Trophoblast cell (in vitro differentiated cells and primary cell): ENCODE results near the gene RASA1.

ENCODE experiments used
- DNase-seq, 2 donors: peaks; one replicate each; pipeline ENCODE4 v3.0.0-alpha.2; 2016
- H2AFZ ChIP-seq: 2 replicates; pipeline ENCODE4 v1.6.1; 2013; ENCODE audit warnings: low read length, moderate library complexity, mild to moderate bottlenecking; ENCODE audit not compliant: insufficient read depth, poor library complexity
- H2AK5ac ChIP-seq: 2 replicates; pipeline ENCODE4 v1.6.1; 2013; ENCODE audit warnings: mild to moderate bottlenecking, low read length
- H2BK120ac ChIP-seq: 2 replicates; pipeline ENCODE4 v1.6.1; 2013; ENCODE audit warnings: low read length, mild to moderate bottlenecking, moderate library complexity; ENCODE audit not compliant: insufficient read depth, poor library complexity
- H2BK12ac ChIP-seq: 2 replicates; pipeline ENCODE4 v1.6.1; 2013; ENCODE audit warnings: mild to moderate bottlenecking, low read length, moderate library complexity
- H2BK5ac ChIP-seq: 2 replicates; pipeline ENCODE4 v1.6.1; 2013; ENCODE audit warnings: low read length, low read depth, moderate library complexity, mild to moderate bottlenecking; ENCODE audit not compliant: poor library complexity
- H3K14ac ChIP-seq: 2 replicates; pipeline ENCODE4 v1.6.1; 2013; ENCODE audit warnings: mild to moderate bottlenecking, low read length
- H3K18ac ChIP-seq: 2 replicates; pipeline ENCODE4 v1.6.1; 2013; ENCODE audit warnings: mild to moderate bottlenecking, low read length
- H3K23ac ChIP-seq: 2 replicates; pipeline ENCODE4 v1.6.1; 2013; ENCODE audit warnings: low read length
- H3K27ac ChIP-seq: 2 replicates; pipeline ENCODE4 v1.5.1; 2013; ENCODE audit warnings: low read depth, mild to moderate bottlenecking, inconsistent platforms, low read length, moderate library complexity
- H3K27me3 ChIP-seq: 2 replicates; pipeline ENCODE4 v1.6.1; 2013; ENCODE audit warnings: inconsistent platforms, mild to moderate bottlenecking, low read length, moderate library complexity; ENCODE audit not compliant: insufficient read depth
- H3K36me3 ChIP-seq, 2 experiments: 1 replicate in 1 of 2; 2 replicates in 1 of 2; pipeline ENCODE4 v1.6.1; 2013; ENCODE audit warnings: low read length in 2 of 2, mild to moderate bottlenecking in 2 of 2, moderate library complexity in 1 of 2; ENCODE audit not compliant: insufficient read depth in 2 of 2, control insufficient read depth in 1 of 2
- H3K4ac ChIP-seq: 2 replicates; pipeline ENCODE4 v1.6.1; 2013; ENCODE audit warnings: low read depth, mild to moderate bottlenecking, low read length, moderate library complexity
- H3K4me1 ChIP-seq, 2 experiments: 1 replicate in 1 of 2; 2 replicates in 1 of 2; pipeline ENCODE4 v1.6.1; 2013; ENCODE audit warnings: low read length in 2 of 2, mild to moderate bottlenecking in 2 of 2, moderate library complexity in 1 of 2; ENCODE audit not compliant: insufficient read depth in 2 of 2, control insufficient read depth in 1 of 2
- H3K4me2 ChIP-seq: 2 replicates; pipeline ENCODE4 v1.6.1; 2013; ENCODE audit warnings: inconsistent platforms, mild to moderate bottlenecking, low read length, moderate library complexity
- H3K4me3 ChIP-seq: 2 replicates; pipeline ENCODE4 v1.5.1; 2013; ENCODE audit warnings: mild to moderate bottlenecking, low read depth, low read length, inconsistent platforms
- H3K79me1 ChIP-seq: one replicate; pipeline ENCODE4 v1.6.1; 2013; ENCODE audit warnings: low read length
- H3K79me2 ChIP-seq: 2 replicates; pipeline ENCODE4 v1.6.1; 2013; ENCODE audit warnings: low read length, mild to moderate bottlenecking; ENCODE audit not compliant: control insufficient read depth, insufficient read depth, poor library complexity
- H3K9ac ChIP-seq: 2 replicates; pipeline ENCODE4 v1.6.1; 2013; ENCODE audit warnings: mild to moderate bottlenecking, low read length
- H3K9me3 ChIP-seq: 2 replicates; pipeline ENCODE4 v1.6.1; 2013; ENCODE audit warnings: low read depth, mild to moderate bottlenecking, control low read depth, inconsistent platforms, low read length; ENCODE audit not compliant: insufficient read depth
- H4K12ac ChIP-seq: 2 replicates; pipeline ENCODE4 v1.6.1; 2013; ENCODE audit warnings: low read depth, mild to moderate bottlenecking, low read length, moderate library complexity
- H4K8ac ChIP-seq: 2 replicates; pipeline ENCODE4 v1.6.1; 2013; ENCODE audit warnings: low read depth, mild to moderate bottlenecking, low read length, moderate library complexity
- H4K91ac ChIP-seq: one replicate; pipeline ENCODE4 v1.6.1; 2013; ENCODE audit warnings: low read depth, mild to moderate bottlenecking, low read length, moderate library complexity
- WGBS: extraction: QIAGEN DNeasy Blood & Tissue Kit; methylation state at CpG from one replicate; pipeline ENCODE4 v1.1.7; 2013; ENCODE audit warnings: missing lambda C conversion rate; ENCODE audit not compliant: insufficient read length, insufficient coverage; ENCODE audit errors: extremely low coverage; 5-methylcytosine and 5-hydroxymethylcytosine counted together

Gene RASA1

DNA sequence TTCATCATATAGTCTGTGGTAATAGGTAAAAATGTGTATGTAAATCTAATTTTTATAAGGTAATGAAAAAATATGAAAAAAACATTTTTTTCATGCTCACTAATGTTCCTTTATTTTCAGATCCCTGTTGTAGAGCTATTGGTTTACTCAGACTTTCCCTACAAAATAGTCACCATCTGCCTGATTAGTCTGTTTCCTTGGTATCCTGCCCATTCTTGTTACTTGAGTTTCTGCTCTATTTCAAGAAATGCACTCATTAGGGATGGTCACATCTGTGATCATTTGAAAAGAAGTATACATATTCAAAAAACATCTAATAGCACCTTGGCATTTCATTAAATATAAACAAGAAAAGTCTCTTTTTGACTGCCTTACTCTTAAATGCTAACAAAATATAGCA is 21.6 kb upstream of the RASA1 start:
- Histone ChIP-seq H3K79me2 (no peaks in the 10 kb centered on the region), H3K27ac (no peak overlapping the region), H3K23ac (no peak overlapping the region), H2AK5ac (no peak overlapping the region), H3K4me1 (no peaks in the 10 kb centered on the region), H3K4me2 (no peak overlapping the region), H3K4ac (no peak overlapping the region), H3K79me1 (no peaks in the 10 kb centered on the region), H4K12ac (no peak overlapping the region), H3K18ac (no peak overlapping the region), H2BK120ac (no peak overlapping the region), H4K8ac (no peak overlapping the region), H3K9me3 (no peaks in the 10 kb centered on the region), H4K91ac (no peak overlapping the region), H2BK12ac (no peak overlapping the region), H3K14ac (no peak overlapping the region), H2BK5ac (no peak overlapping the region), H3K9ac (no peak overlapping the region), H3K36me3 (no peaks in the 10 kb centered on the region), H3K27me3 (no peaks in the 10 kb centered on the region), H3K4me3 (no peak overlapping the region), H2AFZ (no peak overlapping the region)
- no peak for DNase-seq

DNA sequence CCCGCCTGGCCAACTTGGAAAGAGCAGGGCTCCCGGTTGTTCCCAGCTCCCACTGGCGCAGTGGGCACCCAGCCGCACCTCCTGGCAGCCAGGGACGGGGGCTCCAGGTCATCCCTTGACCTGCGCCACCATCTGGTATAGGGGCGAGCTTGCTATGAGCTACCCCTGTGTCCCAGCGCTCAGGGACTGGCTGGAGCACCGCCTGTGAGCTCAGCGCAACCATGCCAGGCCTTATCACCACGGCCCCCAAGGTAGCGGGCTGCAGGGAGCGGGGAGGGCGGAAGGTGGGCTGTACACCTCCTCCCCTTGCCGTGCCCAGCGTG is 15.4 kb upstream of the RASA1 start:
- Histone ChIP-seq H3K23ac (no peak overlapping the region), H3K4ac (no peak overlapping the region), H3K27me3 (no peaks in the 10 kb centered on the region), H2BK5ac (no peak overlapping the region), H2BK12ac (no peak overlapping the region), H3K4me2 (no peak overlapping the region), H2AK5ac (no peak overlapping the region), H3K4me3 (no peak overlapping the region), H3K79me2 (no peaks in the 10 kb centered on the region), H4K12ac (no peak overlapping the region), H3K9me3 (no peaks in the 10 kb centered on the region), H3K14ac (no peak overlapping the region), H2AFZ (no peak overlapping the region), H3K36me3 (no peaks in the 10 kb centered on the region), H3K4me1 (no peaks in the 10 kb centered on the region), H3K18ac (no peak overlapping the region), H2BK120ac (no peak overlapping the region), H4K8ac (no peak overlapping the region), H3K79me1 (no peaks in the 10 kb centered on the region), H4K91ac (no peak overlapping the region), H3K27ac (no peak overlapping the region), H3K9ac (no peak overlapping the region)
- no CpG with 5 or more reads among the region's 16 CpGs for WGBS
- DNase-seq = no peak

DNA sequence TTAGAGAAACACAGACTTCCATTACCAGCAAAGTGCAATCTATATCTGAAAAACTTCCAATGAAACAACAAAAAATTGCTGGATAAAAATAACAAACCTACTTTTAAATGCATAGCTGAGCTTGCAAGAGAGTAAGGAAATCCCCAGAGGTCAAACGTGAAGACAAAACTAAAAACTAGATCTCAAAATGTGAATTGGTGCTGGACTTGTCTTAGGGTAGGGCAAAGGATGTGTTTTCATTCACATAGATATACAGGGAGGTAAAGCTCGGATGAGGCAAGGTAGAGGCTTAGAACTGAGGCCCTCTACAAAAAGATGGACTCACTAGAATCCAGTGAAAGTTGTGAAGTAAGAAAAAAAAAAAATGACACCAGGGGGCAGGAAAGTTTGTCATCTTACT is 13.6 kb upstream of the RASA1 start:
- WGBS = no CpG with 5 or more reads among the region's 2 CpGs
- Histone ChIP-seq H2BK12ac (no peak overlapping the region), H3K4me2 (no peak overlapping the region), H4K8ac (no peak overlapping the region), H4K91ac (no peak overlapping the region), H3K14ac (no peak overlapping the region), H2AFZ (no peak overlapping the region), H3K27ac (no peak overlapping the region), H2AK5ac (no peak overlapping the region), H3K4me1 (no peaks in the 10 kb centered on the region), H3K27me3 (no peaks in the 10 kb centered on the region), H3K9me3 (no peaks in the 10 kb centered on the region), H2BK5ac (no peak overlapping the region), H3K9ac (no peak overlapping the region), H2BK120ac (no peak overlapping the region), H3K79me1 (no peaks in the 10 kb centered on the region), H3K18ac (no peak overlapping the region), H3K36me3 (no peaks in the 10 kb centered on the region), H4K12ac (no peak overlapping the region), H3K4ac (no peak overlapping the region), H3K4me3 (no peak overlapping the region), H3K79me2 (no peaks in the 10 kb centered on the region), H3K23ac (no peak overlapping the region)
- no peak for DNase-seq

DNA sequence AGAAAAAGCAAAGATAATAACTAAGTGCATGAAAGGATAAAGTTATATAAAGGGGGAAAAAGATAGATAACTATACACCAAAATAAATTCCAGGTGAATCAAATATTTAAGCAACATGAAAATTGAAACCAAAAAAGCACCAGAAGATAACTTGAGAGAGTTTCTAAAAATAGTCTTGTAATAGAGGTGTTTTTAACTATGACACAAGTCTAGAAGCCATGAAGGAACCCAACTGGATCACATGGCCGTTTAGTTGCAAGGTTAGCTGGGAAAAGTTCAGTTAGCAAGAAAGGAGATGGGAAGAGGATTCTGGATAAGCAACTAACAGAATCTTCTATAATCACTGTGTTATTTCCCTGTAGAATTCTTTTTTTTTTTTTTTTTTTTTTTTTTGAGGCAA is 9.2 kb upstream of the RASA1 start:
- no peak overlapping the region for H2BK5ac ChIP-seq
- H3K23ac ChIP-seq = no peak overlapping the region
- no peaks in the 10 kb centered on the region for H3K79me2 ChIP-seq
- H4K12ac ChIP-seq = no peak overlapping the region
- H2BK12ac ChIP-seq = no peak overlapping the region
- no peak overlapping the region for H2BK120ac ChIP-seq
- DNase-seq = no peak
- no peak overlapping the region for H3K4ac ChIP-seq
- H3K14ac ChIP-seq = no peak overlapping the region
- H3K4me3 ChIP-seq = no peak overlapping the region
- H3K18ac ChIP-seq = no peak overlapping the region
- no CpG with 5 or more reads among the region's 1 CpG for WGBS
- H2AFZ ChIP-seq = no peak overlapping the region
- H3K9ac ChIP-seq = no peak overlapping the region
- no peaks in the 10 kb centered on the region for H3K36me3 ChIP-seq
- H3K27me3 ChIP-seq = no peaks in the 10 kb centered on the region
- no peak overlapping the region for H2AK5ac ChIP-seq
- H3K79me1 ChIP-seq = no peaks in the 10 kb centered on the region
- no peak overlapping the region for H3K4me2 ChIP-seq
- H3K9me3 ChIP-seq = no peaks in the 10 kb centered on the region
- no peak overlapping the region for H4K91ac ChIP-seq
- no peaks in the 10 kb centered on the region for H3K4me1 ChIP-seq
- no peak overlapping the region for H4K8ac ChIP-seq
- no peak overlapping the region for H3K27ac ChIP-seq
